Liver (tissue), 9 donors: Measurements from ENCODE around the gene KIAA1217. TPM values are rescaled to one million over a fixed set of nuclear protein-coding genes. Genes with fewer than 3 reads are reported as not detected.
A peak's percentile ranks its signal among the peaks of the same experiment; 100 is the strongest.

Experiments
- DNase-seq: peaks from one replicate; pipeline ENCODE4 v3.0.0-alpha.2; 2017; ENCODE audit warnings: low spot score
- H3K27ac ChIP-seq, 2 donors: one replicate each; pipeline ENCODE4 v1.7.0; 2013; ENCODE audit warnings: inconsistent platforms in 2 of 2, low read length in 2 of 2, control low read depth in 1 of 2, low read depth in 1 of 2, mild to moderate bottlenecking in 1 of 2
- H3K27me3 ChIP-seq, 4 donors: one replicate each; pipeline versions ENCODE4 v1.6.1 to v1.7.0; 2013; ENCODE audit warnings: low read length in 3 of 4, inconsistent platforms in 1 of 4, mild to moderate bottlenecking in 1 of 4, moderate library complexity in 1 of 4; ENCODE audit not compliant: control insufficient read depth in 4 of 4, insufficient read depth in 4 of 4
- H3K36me3 ChIP-seq, 4 donors: one replicate each; pipeline versions ENCODE4 v1.6.1 to v1.7.0; 2013; ENCODE audit warnings: low read length in 3 of 4, mild to moderate bottlenecking in 3 of 4, low read depth in 1 of 4, moderate library complexity in 1 of 4; ENCODE audit not compliant: control insufficient read depth in 4 of 4, insufficient read depth in 3 of 4
- H3K4me1 ChIP-seq, 4 donors: one replicate each; pipeline versions ENCODE4 v1.6.1 to v1.7.0; 2013; ENCODE audit warnings: low read length in 3 of 4, mild to moderate bottlenecking in 3 of 4, moderate library complexity in 1 of 4; ENCODE audit not compliant: control insufficient read depth in 4 of 4, insufficient read depth in 4 of 4
- H3K4me3 ChIP-seq, 3 donors: one replicate each; pipeline versions ENCODE4 v1.6.1 to v1.7.0; 2013; ENCODE audit warnings: low read length in 3 of 3, control low read depth in 1 of 3, low read depth in 1 of 3, mild to moderate bottlenecking in 1 of 3
- H3K9ac ChIP-seq, 2 donors: one replicate each; pipeline ENCODE4 v1.7.0; 2013; ENCODE audit warnings: low read length in 2 of 2, mild to moderate bottlenecking in 2 of 2, moderate library complexity in 2 of 2, control low read depth in 1 of 2, low read depth in 1 of 2
- H3K9me3 ChIP-seq, 4 donors: one replicate each; pipeline versions ENCODE4 v1.6.1 to v1.7.0; 2013; ENCODE audit warnings: low read length in 3 of 4; ENCODE audit not compliant: control insufficient read depth in 4 of 4
- CTCF ChIP-seq: fragments of 150-350 bp; IDR thresholded peaks from 2 replicates; pipeline ENCODE4 v1.5.1; 2017; ENCODE audit warnings: improper control_type of control experiment, low read depth, low read length; ENCODE audit not compliant: missing input control
- EGR1 ChIP-seq, 2 donors: IDR thresholded peaks; 2 replicates each; pipeline ENCODE4 v1.6.1; 2016 to 2018; ENCODE audit warnings: antibody characterized with exemption in 2 of 2, low read depth in 2 of 2
- FOXA2 ChIP-seq: IDR thresholded peaks from 2 replicates; pipeline ENCODE4 v1.6.1; 2016; ENCODE audit warnings: antibody characterized with exemption
- GABPA ChIP-seq, 2 donors: IDR thresholded peaks in 1 of 2; conservative IDR thresholded peaks in 1 of 2; 2 replicates each; pipeline ENCODE4 v1.6.1; 2016; ENCODE audit warnings: antibody characterized with exemption in 2 of 2, mild to moderate bottlenecking in 1 of 2, moderate library complexity in 1 of 2
- HNF4A ChIP-seq, 2 donors: conservative IDR thresholded peaks; 2 replicates each; pipeline ENCODE4 v1.6.1; 2016; ENCODE audit warnings: antibody characterized with exemption in 2 of 2, mild to moderate bottlenecking in 2 of 2
- HNF4G ChIP-seq: IDR thresholded peaks from 2 replicates; pipeline ENCODE4 v1.6.1; 2016; ENCODE audit warnings: antibody characterized with exemption
- JUND ChIP-seq, 2 donors: IDR thresholded peaks; 2 replicates each; pipeline ENCODE4 v1.6.1; 2016; ENCODE audit warnings: antibody characterized with exemption in 2 of 2
- MAX ChIP-seq: IDR thresholded peaks from 2 replicates; pipeline ENCODE4 v1.6.1; 2016; ENCODE audit warnings: antibody characterized with exemption
- NR2F2 ChIP-seq: IDR thresholded peaks from 2 replicates; pipeline ENCODE4 v1.6.1; 2016; ENCODE audit warnings: antibody characterized with exemption
- RAD21 ChIP-seq, 2 donors: IDR thresholded peaks; 2 replicates each; pipeline ENCODE4 v1.6.1; 2016; ENCODE audit warnings: antibody characterized with exemption in 2 of 2, mild to moderate bottlenecking in 2 of 2
- REST ChIP-seq: IDR thresholded peaks from 2 replicates; pipeline ENCODE4 v1.6.1; 2016; ENCODE audit warnings: antibody characterized with exemption, mild to moderate bottlenecking
- RXRA ChIP-seq, 2 donors: IDR thresholded peaks; 2 replicates each; pipeline ENCODE4 v1.6.1; 2017 to 2018; ENCODE audit warnings: antibody characterized with exemption in 2 of 2, mild to moderate bottlenecking in 1 of 2
- SP1 ChIP-seq: IDR thresholded peaks from 2 replicates; pipeline ENCODE4 v1.6.1; 2018; ENCODE audit warnings: antibody characterized with exemption, mild to moderate bottlenecking
- TAF1 ChIP-seq: conservative IDR thresholded peaks from 2 replicates; pipeline ENCODE4 v1.6.1; 2016; ENCODE audit warnings: antibody characterized with exemption, mild to moderate bottlenecking
- YY1 ChIP-seq: IDR thresholded peaks from 2 replicates; pipeline ENCODE4 v1.6.1; 2016; ENCODE audit warnings: antibody characterized with exemption, mild to moderate bottlenecking
- WGBS: extraction: QIAGEN DNeasy Blood & Tissue Kit; methylation state at CpG from one replicate; pipeline ENCODE4 v1.1.7; 2013; 5-methylcytosine and 5-hydroxymethylcytosine counted together
- polyA plus RNA-seq, 2 donors: library from polyadenylated mRNA; stranded (reverse) in 1 of 2; unstranded in 1 of 2; fragments of 200-250 nt in 1 of 2; fragments of >200 nt in 1 of 2; fragmentation: Nextera tagmentation in 1 of 2; extraction: Ambion mirVana in 1 of 2; gene quantifications; one replicate each; pipeline versions ENCODE4 v1.2.1 to v1.2.3, GENCODE V29; 2013 to 2015
- total RNA-seq, 2 donors: library from RNA; depleted of rRNA; stranded (reverse); fragments of >200 nt; gene quantifications; one replicate each; pipeline ENCODE4 v1.2.3, GENCODE V29; 2014
- TF ChIP-seq, protein P1 (sequence below): IDR thresholded peaks from 2 replicates; pipeline ENCODE4 v1.6.1; 2016; ENCODE audit warnings: antibody characterized with exemption
- TF ChIP-seq, protein P2 (sequence below): IDR thresholded peaks from 2 replicates; pipeline ENCODE4 v1.6.1; 2016; ENCODE audit warnings: antibody characterized with exemption
- donor health status: healthy.
- donor health status: healthy.
- donor health status: healthy.
- donor health status: healthy.
- donor health status: healthy.

KIAA1217 gene
- total and polyA plus RNA-seq, 4 donors = 4.5 to 12.8 (median 6.8) TPM

DNA sequence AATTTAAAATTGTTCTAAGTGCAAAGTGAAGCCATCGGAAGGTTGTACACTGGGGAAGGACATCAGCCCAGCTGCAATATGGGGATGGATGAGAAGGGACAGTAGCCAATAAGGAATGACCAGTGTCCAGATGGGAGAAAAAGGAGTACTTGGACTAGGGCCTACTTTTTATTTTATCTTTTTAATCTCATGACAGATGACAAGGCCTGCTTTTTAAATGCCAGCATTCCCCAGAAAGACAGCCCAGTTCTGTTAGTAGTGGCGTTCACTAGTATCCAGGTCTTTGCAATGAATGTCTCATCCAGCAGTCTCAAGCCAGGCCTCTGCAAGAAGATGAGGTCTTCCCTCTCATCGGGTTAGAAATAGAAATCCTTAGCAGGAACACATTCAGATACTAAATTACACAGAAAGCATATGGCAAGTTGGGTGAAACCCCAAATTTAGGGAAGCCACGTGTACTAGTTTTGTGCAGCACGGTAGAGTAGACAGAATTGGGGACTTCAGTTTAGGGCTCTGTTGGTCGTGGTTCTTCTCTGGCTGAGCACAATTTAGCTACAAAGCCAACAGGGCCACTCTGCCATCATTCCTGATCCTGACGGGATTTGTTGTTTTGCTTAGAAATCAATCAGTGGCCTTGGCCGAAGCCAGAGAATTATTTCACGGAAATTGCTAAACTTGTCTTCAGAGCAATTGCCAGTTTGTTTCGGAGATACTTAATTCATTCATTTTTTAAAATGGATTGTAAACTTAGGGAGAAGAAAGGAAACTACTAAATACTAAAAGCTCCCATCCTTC, 286.9 kb downstream of the KIAA1217 start:
- H3K27me3 ChIP-seq = no peaks in the 10 kb centered on the region
- H3K4me1 ChIP-seq = peaks cover 0 to 7% (median 4%) of the 10 kb centered on the region in 4 donors
- H3K36me3 ChIP-seq = peaks cover 0 to 15% (median 12%) of the 10 kb centered on the region in 4 donors
- H3K9me3 ChIP-seq = no peaks in the 10 kb centered on the region
- no peak overlapping the region for H3K4me3 ChIP-seq
- WGBS = 69% methylated on average over 10 of the region's 10 CpGs
- DNase-seq = no peak
- H3K9ac ChIP-seq = no peak overlapping the region
- no peak overlapping the region for H3K27ac ChIP-seq
- TF ChIP-seq, protein P1, sequence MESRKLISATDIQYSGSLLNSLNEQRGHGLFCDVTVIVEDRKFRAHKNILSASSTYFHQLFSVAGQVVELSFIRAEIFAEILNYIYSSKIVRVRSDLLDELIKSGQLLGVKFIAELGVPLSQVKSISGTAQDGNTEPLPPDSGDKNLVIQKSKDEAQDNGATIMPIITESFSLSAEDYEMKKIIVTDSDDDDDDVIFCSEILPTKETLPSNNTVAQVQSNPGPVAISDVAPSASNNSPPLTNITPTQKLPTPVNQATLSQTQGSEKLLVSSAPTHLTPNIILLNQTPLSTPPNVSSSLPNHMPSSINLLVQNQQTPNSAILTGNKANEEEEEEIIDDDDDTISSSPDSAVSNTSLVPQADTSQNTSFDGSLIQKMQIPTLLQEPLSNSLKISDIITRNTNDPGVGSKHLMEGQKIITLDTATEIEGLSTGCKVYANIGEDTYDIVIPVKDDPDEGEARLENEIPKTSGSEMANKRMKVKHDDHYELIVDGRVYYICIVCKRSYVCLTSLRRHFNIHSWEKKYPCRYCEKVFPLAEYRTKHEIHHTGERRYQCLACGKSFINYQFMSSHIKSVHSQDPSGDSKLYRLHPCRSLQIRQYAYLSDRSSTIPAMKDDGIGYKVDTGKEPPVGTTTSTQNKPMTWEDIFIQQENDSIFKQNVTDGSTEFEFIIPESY = no peak
- TF ChIP-seq JUND (IDR thresholded peaks at IDR 0.05) = no peak
- TF ChIP-seq GABPA (IDR thresholded peaks at IDR 0.05 in 1 of 2, conservative IDR thresholded peaks at IDR 0.05 in 1 of 2) = no peak
- TF ChIP-seq REST = no peak
- no peak for TF ChIP-seq TAF1
- no peak for TF ChIP-seq CTCF
- TF ChIP-seq HNF4A (conservative IDR thresholded peaks at IDR 0.05) = peak in 1 of 2 donors; percentile 17
- no peak for TF ChIP-seq RAD21 (IDR thresholded peaks at IDR 0.05)
- peak in 1 of 2 donors; percentile 9 for TF ChIP-seq RXRA (IDR thresholded peaks at IDR 0.05)
- no peak for TF ChIP-seq MAX
- TF ChIP-seq, protein P2, sequence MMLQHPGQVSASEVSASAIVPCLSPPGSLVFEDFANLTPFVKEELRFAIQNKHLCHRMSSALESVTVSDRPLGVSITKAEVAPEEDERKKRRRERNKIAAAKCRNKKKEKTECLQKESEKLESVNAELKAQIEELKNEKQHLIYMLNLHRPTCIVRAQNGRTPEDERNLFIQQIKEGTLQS = no peak
- no peak for TF ChIP-seq SP1
- TF ChIP-seq YY1 = peak; percentile 15
- TF ChIP-seq FOXA2 = no peak
- no peak for TF ChIP-seq NR2F2
- no peak for TF ChIP-seq HNF4G
- TF ChIP-seq EGR1 (IDR thresholded peaks at IDR 0.05; ENCODE audit: low read depth in 2 of 2) = no peak
